Measurements from ENCODE around the gene PLEKHB2.
"Not testable (repeated sequence)": the region's sequence is repeated elsewhere in the genome, so short reads cannot be mapped to it uniquely, and the experiment has no call there.

PLEKHB2 gene

GRCh38 chr2:131145040-131145439 is 39.9 kb downstream of the PLEKHB2 start:
- no peak for DNase-seq

- DNase-seq, result no peak
Observed at GRCh38 chr2:131146231-131146630, 41.1 kb downstream of the PLEKHB2 start.

GRCh38 chr2:131146749-131147148 is 41.6 kb downstream of the PLEKHB2 start:
- no peak for DNase-seq

- DNase-seq, result no peak
Observed at GRCh38 chr2:131148426-131148825, 43.3 kb downstream of the PLEKHB2 start.

- DNase-seq, result not testable (repeated sequence)
Observed at GRCh38 chr2:131150109-131150508, 45.0 kb downstream of the PLEKHB2 start.

GRCh38 chr2:131151398-131151797 is 46.3 kb downstream of the PLEKHB2 start:
- no peak for DNase-seq

- no peak for DNase-seq
Observed at GRCh38 chr2:131152074-131152473, 46.9 kb downstream of the PLEKHB2 start.

- DNase-seq, result no peak
Observed at GRCh38 chr2:131153529-131153928, 48.4 kb downstream of the PLEKHB2 start.

- DNase-seq, result peak; percentile 69
Observed at GRCh38 chr2:131154071-131154531, 49.0 kb downstream of the PLEKHB2 start.

GRCh38 chr2:131154647-131155046 is 49.5 kb downstream of the PLEKHB2 start:
- DNase-seq, result no peak

GRCh38 chr2:131155208-131155855 is 50.2 kb downstream of the PLEKHB2 start:
- no peak for DNase-seq

GRCh38 chr2:131156452-131157149 is 51.5 kb downstream of the PLEKHB2 start:
- no peak for DNase-seq

GRCh38 chr2:131165562-131165961 is 60.4 kb downstream of the PLEKHB2 start:
- DNase-seq, result not testable (repeated sequence)

GRCh38 chr2:131168538-131168937 is 63.4 kb downstream of the PLEKHB2 start:
- no peak for DNase-seq

GRCh38 chr2:131178050-131178449 is 72.9 kb downstream of the PLEKHB2 start:
- not testable (repeated sequence) for DNase-seq

GRCh38 chr2:131178721-131179418 is 73.7 kb downstream of the PLEKHB2 start:
- DNase-seq, result not testable (repeated sequence)

- DNase-seq, result not testable (repeated sequence)
Observed at GRCh38 chr2:131181451-131181850, 76.3 kb downstream of the PLEKHB2 start.

- not testable (repeated sequence) for DNase-seq
Observed at GRCh38 chr2:131193421-131193820, 88.3 kb downstream of the PLEKHB2 start.

GRCh38 chr2:131196186-131196585 is 91.0 kb downstream of the PLEKHB2 start:
- not testable (repeated sequence) for DNase-seq

All from CD4-positive, alpha-beta T cell treated with Interleukin-6 for 4 hours (primary cell).